Stimulated activated CD4-positive, alpha-beta T cell treated with anti-CD3 and anti-CD28 coated beads, Interleukin-15, amount 100 ng/mL, for 48 hours (primary cell): ENCODE data around the gene CAMSAP1.
"Not testable (repeated sequence)": the region's sequence is repeated elsewhere in the genome, so short reads cannot be mapped to it uniquely, and the experiment has no call there.

Experiments used
- DNase-seq, 2 donors: peaks; one replicate each; pipeline ENCODE4 v3.0.0-alpha.2; 2020; ENCODE audit warnings: low read depth in 2 of 2

CAMSAP1 gene

GRCh38 chr9:135920973-135921585 is 13.7 kb upstream of the CAMSAP1 start:
- no peak for DNase-seq

- DNase-seq: no peak
Measured at GRCh38 chr9:135920256-135920930, 13.0 kb upstream of the CAMSAP1 start.

- DNase-seq: no peak
Measured at GRCh38 chr9:135919318-135919890, 12.1 kb upstream of the CAMSAP1 start.

GRCh38 chr9:135916227-135916626 is 8.9 kb upstream of the CAMSAP1 start:
- DNase-seq: not testable (repeated sequence)

GRCh38 chr9:135914921-135915320 is 7.6 kb upstream of the CAMSAP1 start:
- DNase-seq: no peak

- not testable (repeated sequence) for DNase-seq
Measured at GRCh38 chr9:135911233-135911632, 3.9 kb upstream of the CAMSAP1 start.

- no peak for DNase-seq
Measured at GRCh38 chr9:135910757-135911156, 3.4 kb upstream of the CAMSAP1 start.

- no peak for DNase-seq
Measured at GRCh38 chr9:135910216-135910615, 2.9 kb upstream of the CAMSAP1 start.

GRCh38 chr9:135909371-135909770 is 2.0 kb upstream of the CAMSAP1 start:
- no peak for DNase-seq

GRCh38 chr9:135908754-135909204 is 1.4 kb upstream of the CAMSAP1 start:
- no peak for DNase-seq

- no peak for DNase-seq
Measured at GRCh38 chr9:135908093-135908753, 877 bp upstream of the CAMSAP1 start.

GRCh38 chr9:135907006-135907430 is 328 bp downstream of the CAMSAP1 start:
- no peak for DNase-seq

- no peak for DNase-seq
Measured at GRCh38 chr9:135906291-135907005, 898 bp downstream of the CAMSAP1 start.

GRCh38 chr9:135905380-135906258 is 1.7 kb downstream of the CAMSAP1 start:
- DNase-seq: peak; percentile 69 to 70

GRCh38 chr9:135903786-135904520 is 3.4 kb downstream of the CAMSAP1 start:
- DNase-seq: no peak

GRCh38 chr9:135903358-135903656 is 4.0 kb downstream of the CAMSAP1 start:
- DNase-seq: no peak

- DNase-seq: no peak
Measured at GRCh38 chr9:135902655-135903357, 4.5 kb downstream of the CAMSAP1 start.

GRCh38 chr9:135901826-135902225 is 5.5 kb downstream of the CAMSAP1 start:
- DNase-seq: no peak

- DNase-seq: no peak
Measured at GRCh38 chr9:135901031-135901758, 6.2 kb downstream of the CAMSAP1 start.
